ENCODE data around the gene AS3MT.

DNA sequence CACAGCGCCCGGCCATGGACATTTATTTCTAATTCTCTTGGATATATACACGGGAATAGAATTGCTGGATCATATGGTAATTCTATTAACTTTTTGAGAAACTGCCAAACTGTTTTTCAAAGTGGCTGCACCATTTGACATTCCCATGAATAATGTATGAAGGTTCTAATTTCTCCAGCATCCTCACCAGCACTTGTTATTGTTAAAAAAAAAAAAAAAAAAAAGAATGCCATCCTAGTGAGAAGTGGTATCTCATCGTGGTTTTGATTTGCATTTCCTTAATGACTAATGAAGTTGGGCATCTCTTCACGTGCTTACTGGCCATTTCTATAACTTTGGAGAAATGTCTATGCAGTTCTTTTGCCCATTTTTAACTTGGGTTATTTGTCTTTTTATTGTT, 62.4 kb downstream of the AS3MT start:
- TF ChIP-seq EP300 (IDR thresholded peaks at IDR 0.05; ENCODE audit: borderline replicate concordance) (no peak), MAX (IDR thresholded peaks at IDR 0.05) (no peak), NFIC (IDR thresholded peaks at IDR 0.05) (no peak), TAF1 (IDR thresholded peaks at IDR 0.05; ENCODE audit: low read depth) (no peak), REST (IDR thresholded peaks at IDR 0.05; ENCODE audit: low read depth) (no peak), YY1 (IDR thresholded peaks at IDR 0.05; ENCODE audit: low read depth) (no peak), EGR1 (IDR thresholded peaks at IDR 0.05) (no peak), CREB1 (IDR thresholded peaks at IDR 0.05; ENCODE audit: low read depth) (no peak), FOXM1 (IDR thresholded peaks at IDR 0.05; ENCODE audit: borderline replicate concordance, low read depth) (no peak), ZBTB7A (IDR thresholded peaks at IDR 0.05; ENCODE audit: low read depth) (no peak), TEAD4 (IDR thresholded peaks at IDR 0.05) (no peak)
- TF ChIP-seq, protein P1, sequence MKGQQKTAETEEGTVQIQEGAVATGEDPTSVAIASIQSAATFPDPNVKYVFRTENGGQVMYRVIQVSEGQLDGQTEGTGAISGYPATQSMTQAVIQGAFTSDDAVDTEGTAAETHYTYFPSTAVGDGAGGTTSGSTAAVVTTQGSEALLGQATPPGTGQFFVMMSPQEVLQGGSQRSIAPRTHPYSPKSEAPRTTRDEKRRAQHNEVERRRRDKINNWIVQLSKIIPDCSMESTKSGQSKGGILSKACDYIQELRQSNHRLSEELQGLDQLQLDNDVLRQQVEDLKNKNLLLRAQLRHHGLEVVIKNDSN (IDR thresholded peaks at IDR 0.05): no peak
